Activated T-cell treated with anti-CD3 and anti-CD28 coated beads, Interleukin-2, amount 50 U/mL, for 24 hours (primary cell): Measurements from ENCODE around the gene SLC25A14.
"Not testable (repeated sequence)": the region's sequence is repeated elsewhere in the genome, so short reads cannot be mapped to it uniquely, and the experiment has no call there.

Experiments
- DNase-seq: peaks from one replicate; pipeline ENCODE4 v3.0.0-alpha.2; 2020
- H3K27ac Mint-ChIP-seq: 2 replicates; pipeline ENCODE4 v1.8.0; 2020; ENCODE audit warnings: mild to moderate bottlenecking, mixed read lengths
- H3K27me3 Mint-ChIP-seq: 2 replicates; pipeline ENCODE4 v1.8.0; 2020; ENCODE audit warnings: mixed read lengths
- H3K36me3 Mint-ChIP-seq: 2 replicates; pipeline ENCODE4 v1.8.0; 2020; ENCODE audit warnings: low read depth, mixed read lengths
- H3K4me1 Mint-ChIP-seq: 2 replicates; pipeline ENCODE4 v1.8.0; 2020; ENCODE audit warnings: low read depth, mixed read lengths
- H3K4me3 Mint-ChIP-seq: 2 replicates; pipeline ENCODE4 v1.8.0; 2020; ENCODE audit warnings: mild to moderate bottlenecking, moderate library complexity, mixed read lengths
- H3K9me3 Mint-ChIP-seq: 2 replicates; pipeline ENCODE4 v1.8.0; 2020; ENCODE audit warnings: mixed read lengths

SLC25A14 gene

GRCh38 chrX:130339408-130340222, at the start of gene SLC25A14:
Gene SLC25A14 (plus strand): TSS chrX:130339919. CDS start chrX:130340279, 360 bp downstream.
- peak within 1 kb of the TSS; percentile 93 for H3K27ac Mint-ChIP-seq
- peak; percentile 73 for DNase-seq
- peaks cover 6% of the 10 kb centered on the region for H3K36me3 Mint-ChIP-seq
- H3K4me1 Mint-ChIP-seq = peaks cover 15% of the 10 kb centered on the region
- H3K9me3 Mint-ChIP-seq = no peaks in the 10 kb centered on the region
- peak within 1 kb of the TSS; percentile 88 for H3K4me3 Mint-ChIP-seq
- peaks cover 3% of the 10 kb centered on the region for H3K27me3 Mint-ChIP-seq

- H3K4me1 Mint-ChIP-seq = no peaks in the 10 kb centered on the region
- no peak overlapping the region for H3K4me3 Mint-ChIP-seq
- H3K9me3 Mint-ChIP-seq = no peaks in the 10 kb centered on the region
- H3K36me3 Mint-ChIP-seq = no peaks in the 10 kb centered on the region
- H3K27me3 Mint-ChIP-seq = peaks cover 47% of the 10 kb centered on the region
- no peak overlapping the region for H3K27ac Mint-ChIP-seq
- no peak for DNase-seq
Measured at GRCh38 chrX:130295519-130296296, 44.0 kb upstream of the SLC25A14 start.

- H3K9me3 Mint-ChIP-seq = peaks cover under 1% of the 10 kb centered on the region
- H3K4me3 Mint-ChIP-seq = no peak overlapping the region
- no peaks in the 10 kb centered on the region for H3K4me1 Mint-ChIP-seq
- no peak for DNase-seq
- no peak overlapping the region for H3K27ac Mint-ChIP-seq
- H3K36me3 Mint-ChIP-seq = no peaks in the 10 kb centered on the region
- H3K27me3 Mint-ChIP-seq = peaks cover 47% of the 10 kb centered on the region
Measured at GRCh38 chrX:130296297-130296678, 43.4 kb upstream of the SLC25A14 start.

DNA sequence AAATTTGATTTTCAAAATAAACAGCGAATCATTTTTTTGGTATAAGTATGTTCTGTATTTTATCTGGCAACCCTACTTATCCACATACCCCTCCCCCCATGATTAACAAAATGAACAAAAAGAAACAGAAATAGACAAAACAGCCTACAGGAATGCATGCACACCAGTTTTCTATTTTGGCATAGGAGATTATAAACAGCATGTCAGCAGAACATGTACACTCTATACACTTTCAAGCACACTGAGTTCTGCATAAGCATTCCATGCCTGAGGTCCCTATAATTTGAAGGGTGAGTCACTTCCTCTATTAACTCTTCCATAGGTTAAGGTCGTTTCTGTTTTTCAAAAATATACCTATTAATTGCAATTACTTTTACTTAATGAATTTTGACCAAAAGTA, 43.0 kb upstream of the SLC25A14 start:
- no peak for DNase-seq
- H3K27me3 Mint-ChIP-seq = peaks cover 45% of the 10 kb centered on the region
- no peaks in the 10 kb centered on the region for H3K4me1 Mint-ChIP-seq
- H3K9me3 Mint-ChIP-seq = peaks cover 5% of the 10 kb centered on the region
- H3K36me3 Mint-ChIP-seq = no peaks in the 10 kb centered on the region
- H3K4me3 Mint-ChIP-seq = no peak overlapping the region
- no peak overlapping the region for H3K27ac Mint-ChIP-seq

- Mint-ChIP-seq H3K4me3 (no peak overlapping the region), H3K36me3 (no peaks in the 10 kb centered on the region), H3K9me3 (peaks cover 6% of the 10 kb centered on the region), H3K4me1 (no peaks in the 10 kb centered on the region), H3K27ac (no peak overlapping the region), H3K27me3 (peaks cover 29% of the 10 kb centered on the region)
- no peak for DNase-seq
Measured at GRCh38 chrX:130299279-130300009, 40.3 kb upstream of the SLC25A14 start.

- Mint-ChIP-seq H3K9me3 (peaks cover 6% of the 10 kb centered on the region), H3K27ac (no peak overlapping the region), H3K4me1 (no peaks in the 10 kb centered on the region), H3K36me3 (no peaks in the 10 kb centered on the region), H3K4me3 (no peak overlapping the region), H3K27me3 (peaks cover 27% of the 10 kb centered on the region)
- no peak for DNase-seq
Measured at GRCh38 chrX:130300010-130300282, 39.8 kb upstream of the SLC25A14 start.

GRCh38 chrX:130301405-130301804, 38.3 kb upstream of the SLC25A14 start:
- DNase-seq = no peak
- H3K4me1 Mint-ChIP-seq = no peaks in the 10 kb centered on the region
- H3K9me3 Mint-ChIP-seq = peaks cover 6% of the 10 kb centered on the region
- no peak overlapping the region for H3K27ac Mint-ChIP-seq
- peaks cover 19% of the 10 kb centered on the region for H3K27me3 Mint-ChIP-seq
- no peak overlapping the region for H3K4me3 Mint-ChIP-seq
- H3K36me3 Mint-ChIP-seq = no peaks in the 10 kb centered on the region

- no peak overlapping the region for H3K4me3 Mint-ChIP-seq
- peaks cover 18% of the 10 kb centered on the region for H3K27me3 Mint-ChIP-seq
- H3K27ac Mint-ChIP-seq = no peak overlapping the region
- H3K36me3 Mint-ChIP-seq = no peaks in the 10 kb centered on the region
- H3K9me3 Mint-ChIP-seq = peaks cover 6% of the 10 kb centered on the region
- no peak for DNase-seq
- no peaks in the 10 kb centered on the region for H3K4me1 Mint-ChIP-seq
Measured at GRCh38 chrX:130301977-130302376, 37.7 kb upstream of the SLC25A14 start.

GRCh38 chrX:130304587-130305368, 34.9 kb upstream of the SLC25A14 start:
- H3K9me3 Mint-ChIP-seq = peaks cover 6% of the 10 kb centered on the region
- H3K36me3 Mint-ChIP-seq = no peaks in the 10 kb centered on the region
- no peaks in the 10 kb centered on the region for H3K4me1 Mint-ChIP-seq
- no peak overlapping the region for H3K27ac Mint-ChIP-seq
- H3K4me3 Mint-ChIP-seq = no peak overlapping the region
- H3K27me3 Mint-ChIP-seq = peaks cover 22% of the 10 kb centered on the region
- DNase-seq = no peak

GRCh38 chrX:130319886-130320285, 19.8 kb upstream of the SLC25A14 start:
- H3K27me3 Mint-ChIP-seq = peaks cover 65% of the 10 kb centered on the region
- H3K36me3 Mint-ChIP-seq, H3K4me3 Mint-ChIP-seq, H3K9me3 Mint-ChIP-seq, H3K4me1 Mint-ChIP-seq, H3K27ac Mint-ChIP-seq, DNase-seq: not testable (repeated sequence)

GRCh38 chrX:130321550-130321949, 18.2 kb upstream of the SLC25A14 start:
- H3K9me3 Mint-ChIP-seq = peaks cover 2% of the 10 kb centered on the region
- DNase-seq = no peak
- H3K27me3 Mint-ChIP-seq = peaks cover 53% of the 10 kb centered on the region
- no peaks in the 10 kb centered on the region for H3K4me1 Mint-ChIP-seq
- no peak overlapping the region for H3K27ac Mint-ChIP-seq
- H3K36me3 Mint-ChIP-seq = no peaks in the 10 kb centered on the region
- no peak overlapping the region for H3K4me3 Mint-ChIP-seq

DNA sequence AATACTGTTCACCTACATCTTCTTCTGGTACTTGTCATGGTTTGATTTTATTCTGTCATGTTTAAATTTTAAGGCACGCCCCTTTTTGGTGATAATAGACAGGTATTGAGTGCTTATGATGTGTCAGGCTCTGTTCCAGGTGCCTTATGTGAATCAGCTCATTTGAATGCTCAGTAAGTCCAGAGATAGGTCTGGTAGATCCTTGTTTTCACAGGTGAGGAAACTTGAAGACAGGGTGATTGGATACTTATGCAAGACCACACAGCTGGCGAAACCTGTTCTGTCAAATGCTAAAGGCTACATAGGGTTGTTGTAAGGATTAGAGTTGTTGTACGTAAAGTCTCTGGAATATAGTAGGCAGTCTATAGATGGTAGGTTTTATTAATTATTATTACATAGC, 9.6 kb upstream of the SLC25A14 start:
- Mint-ChIP-seq H3K9me3 (no peaks in the 10 kb centered on the region), H3K4me3 (no peak overlapping the region), H3K27me3 (peaks cover 45% of the 10 kb centered on the region), H3K4me1 (no peaks in the 10 kb centered on the region), H3K36me3 (no peaks in the 10 kb centered on the region), H3K27ac (no peak overlapping the region)
- DNase-seq = no peak

- Mint-ChIP-seq H3K27me3 (peaks cover 45% of the 10 kb centered on the region), H3K4me1 (no peaks in the 10 kb centered on the region), H3K9me3 (no peaks in the 10 kb centered on the region), H3K4me3 (no peak overlapping the region), H3K27ac (no peak overlapping the region), H3K36me3 (no peaks in the 10 kb centered on the region)
- DNase-seq = peak; percentile 45
Measured at GRCh38 chrX:130330706-130331105, 9.0 kb upstream of the SLC25A14 start.

DNA sequence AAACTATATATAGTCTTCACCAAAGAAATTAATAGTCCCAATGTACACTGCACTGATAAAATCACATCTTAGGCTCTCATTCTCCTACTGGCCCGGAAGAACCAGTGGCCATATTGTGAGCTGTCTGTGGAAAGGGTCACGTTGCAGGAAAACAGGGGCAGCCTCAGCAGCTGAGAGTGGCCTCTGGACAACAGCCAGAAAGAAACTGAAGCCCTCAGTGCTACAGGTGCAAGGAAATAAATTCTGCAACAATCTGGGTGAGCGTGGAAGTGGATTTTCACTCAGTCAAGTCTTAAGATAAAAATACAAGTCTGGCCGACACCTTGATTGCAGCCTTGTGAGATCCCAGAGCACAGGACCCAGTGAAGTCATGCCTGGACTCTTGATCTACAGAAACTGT, 3.2 kb upstream of the SLC25A14 start:
- H3K36me3 Mint-ChIP-seq = peaks cover 6% of the 10 kb centered on the region
- no peak for DNase-seq
- peaks cover 15% of the 10 kb centered on the region for H3K4me1 Mint-ChIP-seq
- no peak overlapping the region for H3K4me3 Mint-ChIP-seq
- H3K27ac Mint-ChIP-seq = no peak overlapping the region
- no peaks in the 10 kb centered on the region for H3K9me3 Mint-ChIP-seq
- H3K27me3 Mint-ChIP-seq = peaks cover 15% of the 10 kb centered on the region
